Mononuclear cell (primary cell): ENCODE data around the gene RAMP3. TPM values are rescaled to one million over a fixed set of nuclear protein-coding genes. Genes with fewer than 3 reads are reported as not detected.

Experiments
- H3K27me3 ChIP-seq: 2 replicates; pipeline ENCODE4 v1.6.0; 2011; ENCODE audit warnings: low read length, control low read depth; ENCODE audit not compliant: insufficient read depth
- H3K4me1 ChIP-seq: 2 replicates; pipeline ENCODE4 v1.5.1; 2011; ENCODE audit warnings: mild to moderate bottlenecking, low read length, control low read depth; ENCODE audit not compliant: insufficient read depth
- H3K4me3 ChIP-seq: 2 replicates; pipeline ENCODE4 v1.5.1; 2011; ENCODE audit warnings: mild to moderate bottlenecking, low read length, moderate library complexity
- H3K9me3 ChIP-seq: 2 replicates; pipeline ENCODE4 v1.5.1; 2011; ENCODE audit warnings: low read depth, mild to moderate bottlenecking, control low read depth, low read length
- total RNA-seq: library from RNA; depleted of rRNA; stranded (reverse); fragments of >200 nt; gene quantifications from one replicate; pipeline ENCODE4 v1.2.3, GENCODE V29; 2012

The RAMP3 gene
- total RNA-seq, 1 donor = 0.31 TPM

- H3K9me3 ChIP-seq = no peaks in the 10 kb centered on the region
- no peak overlapping the region for H3K4me3 ChIP-seq
- no peaks in the 10 kb centered on the region for H3K27me3 ChIP-seq
- no peaks in the 10 kb centered on the region for H3K4me1 ChIP-seq
Measured at GRCh38 chr7:45176886-45177731, 19.5 kb downstream of the RAMP3 start.

- Histone ChIP-seq H3K27me3 (no peaks in the 10 kb centered on the region), H3K4me1 (no peaks in the 10 kb centered on the region), H3K4me3 (no peak overlapping the region), H3K9me3 (no peaks in the 10 kb centered on the region)
Measured at GRCh38 chr7:45177801-45178200, 20.2 kb downstream of the RAMP3 start.

- Histone ChIP-seq H3K9me3 (no peaks in the 10 kb centered on the region), H3K4me3 (no peak overlapping the region), H3K4me1 (no peaks in the 10 kb centered on the region), H3K27me3 (no peaks in the 10 kb centered on the region)
Measured at GRCh38 chr7:45178241-45179225, 20.9 kb downstream of the RAMP3 start.

GRCh38 chr7:45179666-45180065 is 22.1 kb downstream of the RAMP3 start:
- Histone ChIP-seq H3K9me3 (no peaks in the 10 kb centered on the region), H3K4me3 (no peak overlapping the region), H3K27me3 (no peaks in the 10 kb centered on the region), H3K4me1 (no peaks in the 10 kb centered on the region)

DNA sequence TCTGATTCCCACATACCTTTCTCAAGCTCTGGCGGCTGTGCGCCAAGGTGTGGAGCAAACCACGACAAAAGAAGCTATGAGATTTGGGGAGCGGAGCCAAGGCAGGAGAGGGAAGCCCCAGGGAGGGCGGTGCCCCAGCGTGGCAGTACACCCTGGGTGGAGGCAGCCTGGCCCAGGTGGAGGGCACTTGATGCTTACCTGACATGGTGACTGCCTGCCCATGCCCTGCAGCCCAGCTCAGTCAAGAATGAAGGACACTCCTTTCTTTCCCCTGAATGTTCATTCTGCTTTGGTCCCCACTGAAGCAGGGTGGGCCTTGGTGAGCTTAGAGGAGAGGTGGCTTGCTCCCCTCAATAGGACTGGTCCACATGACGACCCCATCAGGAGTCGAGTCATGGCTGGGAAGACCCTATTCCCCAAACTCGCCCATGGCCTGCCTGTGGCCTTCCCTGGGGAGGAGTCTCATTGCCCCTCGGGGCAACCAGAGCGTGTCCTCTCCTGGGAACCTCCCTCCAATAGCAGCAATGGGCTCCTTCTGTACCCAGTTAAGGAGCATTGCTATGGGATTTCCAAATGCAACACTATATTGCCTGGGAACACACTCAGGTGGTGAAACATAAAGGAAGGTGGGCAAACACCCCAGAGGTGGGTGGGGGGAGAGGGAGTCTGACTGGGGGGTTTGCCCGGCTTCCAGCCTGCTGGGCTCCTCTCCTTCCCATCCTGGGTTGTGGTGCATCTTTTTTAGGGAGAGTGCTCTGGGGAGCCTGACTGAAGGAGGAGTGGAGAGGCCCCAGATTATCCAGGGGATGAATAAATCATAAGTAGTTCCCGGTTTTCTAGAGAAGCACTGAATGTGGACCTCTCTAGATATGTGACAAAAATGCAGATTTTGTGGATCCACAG is 22.7 kb downstream of the RAMP3 start:
- Histone ChIP-seq H3K9me3 (no peaks in the 10 kb centered on the region), H3K27me3 (no peaks in the 10 kb centered on the region), H3K4me3 (no peak overlapping the region), H3K4me1 (no peaks in the 10 kb centered on the region)

DNA sequence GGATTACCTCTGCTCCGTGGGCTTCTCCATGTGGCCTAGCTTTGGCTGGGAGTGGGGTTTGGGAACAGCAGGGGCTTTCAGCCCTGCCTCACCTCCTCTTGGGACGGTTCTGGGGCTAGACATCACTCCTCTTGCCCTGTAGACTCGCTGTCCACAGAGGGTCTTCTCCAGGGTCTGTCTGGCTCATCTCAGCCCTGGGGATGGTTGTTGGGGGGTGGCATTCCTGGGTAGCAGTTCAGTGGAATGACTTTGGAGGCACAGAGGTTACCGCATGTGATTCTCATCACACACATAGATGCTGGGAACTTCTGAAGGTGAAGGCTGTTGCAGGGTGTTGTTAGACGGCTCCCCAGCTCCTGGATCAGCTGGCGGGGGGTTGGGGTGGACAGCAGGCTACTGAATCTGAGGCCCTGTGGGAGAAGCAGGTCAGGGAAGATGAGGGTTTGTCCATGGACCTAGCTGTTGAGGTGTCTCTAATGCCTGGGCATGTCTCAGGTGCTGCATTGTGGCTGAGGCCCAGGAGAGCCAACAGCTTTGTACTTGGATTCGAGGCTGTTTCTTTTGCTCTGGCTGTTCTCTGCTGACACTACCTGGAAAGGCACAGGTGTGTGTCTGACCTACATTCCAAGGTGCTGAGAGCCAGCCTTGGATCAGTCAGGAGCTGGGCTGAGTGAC is 23.8 kb downstream of the RAMP3 start:
- Histone ChIP-seq H3K27me3 (no peaks in the 10 kb centered on the region), H3K4me1 (no peaks in the 10 kb centered on the region), H3K4me3 (no peak overlapping the region), H3K9me3 (no peaks in the 10 kb centered on the region)

- Histone ChIP-seq H3K4me1 (no peaks in the 10 kb centered on the region), H3K4me3 (no peak overlapping the region), H3K9me3 (no peaks in the 10 kb centered on the region), H3K27me3 (no peaks in the 10 kb centered on the region)
Measured at GRCh38 chr7:45181991-45182855, 24.6 kb downstream of the RAMP3 start.

DNA sequence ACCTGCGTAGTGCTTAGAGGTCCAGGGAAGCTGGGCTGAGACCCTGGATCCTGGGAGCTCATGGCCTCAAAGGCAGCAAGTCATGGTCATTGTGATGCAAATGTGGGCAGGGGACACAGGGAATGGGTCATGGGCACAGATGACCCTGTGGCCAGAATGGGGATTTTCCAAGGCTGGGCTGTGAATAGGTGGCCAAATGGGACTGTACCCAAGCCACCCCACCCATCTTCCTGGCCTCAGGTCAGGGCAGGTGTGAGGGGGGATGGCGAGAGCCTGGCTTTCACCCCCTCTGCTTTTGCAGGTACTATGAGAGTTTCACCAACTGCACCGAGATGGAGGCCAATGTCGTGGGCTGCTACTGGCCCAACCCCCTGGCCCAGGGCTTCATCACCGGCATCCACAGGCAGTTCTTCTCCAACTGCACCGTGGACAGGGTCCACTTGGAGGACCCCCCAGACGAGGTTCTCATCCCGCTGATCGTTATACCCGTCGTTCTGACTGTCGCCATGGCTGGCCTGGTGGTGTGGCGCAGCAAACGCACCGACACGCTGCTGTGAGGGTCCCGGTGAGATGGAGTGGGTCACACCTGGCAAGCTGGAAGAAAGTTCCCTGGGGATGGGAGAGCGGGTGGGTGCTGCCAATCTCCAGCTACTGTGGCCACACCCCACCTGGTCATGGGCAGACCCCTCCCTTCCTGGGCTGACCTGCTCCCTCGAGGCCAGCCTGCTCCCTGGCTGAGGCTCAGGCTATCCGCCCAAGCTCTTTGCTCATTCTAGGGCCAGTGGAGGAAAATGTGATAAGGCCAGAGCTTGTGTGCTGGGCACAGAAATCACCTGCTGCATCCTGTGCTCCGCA is 25.5 kb downstream of the RAMP3 start:
- no peaks in the 10 kb centered on the region for H3K4me1 ChIP-seq
- no peaks in the 10 kb centered on the region for H3K9me3 ChIP-seq
- no peaks in the 10 kb centered on the region for H3K27me3 ChIP-seq
- no peak overlapping the region for H3K4me3 ChIP-seq

DNA sequence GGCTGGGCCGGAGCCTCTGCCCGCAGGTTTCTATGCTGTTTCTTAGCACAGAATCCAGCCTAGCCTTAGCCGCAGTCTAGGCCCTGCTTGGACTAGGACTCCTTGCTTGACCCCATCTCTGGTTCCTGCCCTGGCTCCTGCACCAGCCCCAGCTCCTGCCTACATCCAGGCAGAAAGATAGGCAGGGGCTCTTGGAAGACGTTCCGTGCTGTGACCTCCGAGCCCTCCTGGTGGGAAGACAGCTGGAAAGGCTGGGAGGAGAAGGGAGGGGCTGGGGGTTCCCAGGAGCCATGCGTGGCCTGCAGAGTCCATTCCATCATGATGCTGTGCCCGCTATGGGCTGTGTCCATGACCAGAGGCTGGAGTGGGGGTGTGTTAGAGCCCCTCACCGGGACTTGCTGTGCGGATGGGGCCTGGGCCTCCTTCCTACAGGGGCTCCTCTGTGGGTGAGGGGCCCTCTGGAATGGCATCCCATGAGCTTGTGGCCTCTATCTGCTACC is 26.2 kb downstream of the RAMP3 start:
- Histone ChIP-seq H3K27me3 (no peaks in the 10 kb centered on the region), H3K4me1 (no peaks in the 10 kb centered on the region), H3K4me3 (no peak overlapping the region), H3K9me3 (no peaks in the 10 kb centered on the region)

- Histone ChIP-seq H3K4me3 (no peak overlapping the region), H3K9me3 (no peaks in the 10 kb centered on the region), H3K27me3 (no peaks in the 10 kb centered on the region), H3K4me1 (no peaks in the 10 kb centered on the region)
Measured at GRCh38 chr7:45184326-45185027, 26.9 kb downstream of the RAMP3 start.

- H3K27me3 ChIP-seq = no peaks in the 10 kb centered on the region
- H3K4me1 ChIP-seq = no peaks in the 10 kb centered on the region
- H3K4me3 ChIP-seq = no peak overlapping the region
- no peaks in the 10 kb centered on the region for H3K9me3 ChIP-seq
Measured at GRCh38 chr7:45185028-45185863, 27.7 kb downstream of the RAMP3 start.
